Cardiac muscle cell (in vitro differentiated cells and primary cell): ENCODE results near the gene NFATC1. TPM values are rescaled to one million over a fixed set of nuclear protein-coding genes. Genes with fewer than 3 reads are reported as not detected.

Experiments used
- DNase-seq, 2 donors: peaks; one replicate each; pipeline versions ENCODE4 v3.0.0 to v3.0.0-alpha.2; 2010 to 2017; ENCODE audit warnings: low read depth in 1 of 2, low spot score in 1 of 2
- H3K27ac ChIP-seq: fragments of 200-600 bp; sonication (generic); 2 replicates; pipeline ENCODE4 v1.5.1; 2016
- H3K27me3 ChIP-seq: fragments of 200-600 bp; sonication (generic); 2 replicates; pipeline ENCODE4 v1.6.0; 2016; ENCODE audit warnings: control low read depth
- H3K36me3 ChIP-seq: fragments of 200-600 bp; sonication (generic); 2 replicates; pipeline ENCODE4 v1.5.1; 2016; ENCODE audit warnings: control low read depth
- H3K4me1 ChIP-seq: fragments of 200-600 bp; sonication (generic); 2 replicates; pipeline ENCODE4 v1.8.1; 2017; ENCODE audit warnings: low read depth, mild to moderate bottlenecking, mixed run types
- H3K4me3 ChIP-seq: fragments of 200-600 bp; sonication (generic); 2 replicates; pipeline ENCODE4 v1.5.1; 2016; ENCODE audit warnings: mild to moderate bottlenecking
- H3K9me3 ChIP-seq: fragments of 200-600 bp; sonication (generic); 2 replicates; pipeline ENCODE4 v1.5.1; 2017; ENCODE audit warnings: low read depth, mild to moderate bottlenecking, control low read depth
- CTCF ChIP-seq: IDR thresholded peaks from 2 replicates; pipeline ENCODE4 v1.5.1; 2012; ENCODE audit warnings: low read depth, mild to moderate bottlenecking, low read length
- polyA plus RNA-seq: library from polyadenylated mRNA; unstranded; fragments of >200 nt; fragmentation: Nextera tagmentation; extraction: Ambion mirVana; gene quantifications from 2 replicates; pipeline ENCODE4 v1.2.1, GENCODE V29; 2016
- total RNA-seq: library from RNA; depleted of rRNA; stranded (reverse); fragments of >200 nt; gene quantifications from 2 replicates; pipeline ENCODE4 v1.2.3, GENCODE V29; 2016

The NFATC1 gene
- total and polyA plus RNA-seq, 2 experiments from 2014 or later, result 10.8 to 11.7 TPM

DNA sequence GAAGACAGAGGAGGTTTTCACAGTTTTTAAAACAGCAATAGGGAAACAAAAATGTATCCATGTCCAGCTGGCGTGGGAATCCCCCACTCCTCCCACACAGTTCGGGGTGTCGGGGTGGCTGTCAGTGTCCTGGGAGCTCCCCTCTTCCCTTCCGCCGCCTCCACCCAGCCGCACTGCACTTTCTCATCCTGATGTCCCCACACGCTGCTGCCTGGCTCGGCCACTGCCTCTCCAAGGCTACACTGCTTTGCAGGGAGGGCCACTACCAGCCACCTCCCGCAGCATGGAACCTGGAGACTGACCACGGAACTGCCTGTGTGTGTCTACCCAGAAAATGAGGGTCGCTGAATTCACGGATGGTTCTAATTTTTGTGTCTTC lies 145.2 kb downstream of the NFATC1 start:
- peaks cover 3% of the 10 kb centered on the region for H3K4me1 ChIP-seq
- no peak for DNase-seq
- H3K9me3 ChIP-seq, result no peaks in the 10 kb centered on the region
- H3K27ac ChIP-seq, result no peak overlapping the region
- no peak overlapping the region for H3K4me3 ChIP-seq
- H3K27me3 ChIP-seq, result no peaks in the 10 kb centered on the region
- H3K36me3 ChIP-seq, result no peaks in the 10 kb centered on the region
- TF ChIP-seq CTCF, result no peak

DNA sequence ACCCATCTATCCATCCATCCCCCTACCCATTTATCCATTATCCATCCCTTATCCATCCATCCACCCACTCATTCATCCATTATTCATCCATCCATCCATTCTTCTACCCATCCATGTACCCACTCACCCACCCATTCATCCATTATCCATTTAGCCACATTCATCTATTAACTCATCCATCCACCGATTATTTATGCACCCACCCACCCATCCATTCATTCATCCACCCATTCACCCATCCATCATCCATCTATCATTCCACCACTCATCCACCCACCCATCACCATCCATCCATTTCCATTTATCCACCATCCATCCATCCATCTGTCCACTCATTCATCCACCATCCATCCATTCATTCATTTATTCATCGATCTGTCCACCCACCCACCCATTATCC lies 146.5 kb downstream of the NFATC1 start:
- Histone ChIP-seq H3K4me1 (peaks cover 3% of the 10 kb centered on the region), H3K4me3 (no peak overlapping the region), H3K27ac (no peak overlapping the region), H3K36me3 (no peaks in the 10 kb centered on the region), H3K27me3 (no peaks in the 10 kb centered on the region), H3K9me3 (no peaks in the 10 kb centered on the region)
- TF ChIP-seq CTCF, result no peak
- no peak for DNase-seq

DNA sequence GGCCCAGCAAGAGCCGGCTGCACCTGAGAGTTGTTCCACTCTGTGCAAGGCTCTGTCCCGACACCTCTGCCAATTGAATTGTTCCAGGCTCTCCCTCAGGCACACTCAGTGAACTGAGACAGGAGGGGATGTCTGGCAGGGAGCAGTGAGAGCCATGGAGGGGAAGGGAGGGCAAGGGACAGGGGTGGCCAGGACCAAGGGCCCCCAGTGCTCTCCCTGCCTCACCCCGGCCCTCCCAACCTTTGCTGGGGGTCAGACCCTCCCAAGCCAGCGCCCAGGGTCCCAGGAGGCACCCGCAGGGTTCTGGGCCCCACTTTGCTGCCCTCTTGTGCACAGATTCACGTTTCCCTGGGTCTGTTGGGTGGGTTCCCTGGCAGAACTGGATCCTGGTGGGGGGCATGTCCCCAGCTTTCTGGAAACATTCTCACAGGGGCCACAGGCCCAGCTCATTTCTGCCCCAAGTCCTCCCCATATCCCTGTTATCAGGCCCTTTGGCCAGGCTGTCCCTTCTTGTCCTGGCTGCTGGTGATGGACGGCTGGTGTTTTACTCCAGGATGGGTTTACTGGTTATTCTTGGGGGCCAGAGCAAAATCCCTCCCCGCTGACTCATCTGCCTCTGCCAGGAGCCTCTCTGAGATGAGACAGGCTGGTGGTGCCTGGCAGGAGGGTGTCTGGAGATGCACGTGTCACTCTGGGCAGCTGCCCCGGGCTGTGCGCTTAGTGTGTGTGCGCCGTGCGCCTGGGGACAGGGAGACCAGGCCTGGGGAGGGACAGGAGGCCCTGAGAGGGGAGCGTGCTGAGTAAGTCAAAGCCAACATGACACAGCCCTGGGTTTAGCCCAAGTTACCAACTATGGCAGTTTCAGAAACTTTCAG lies 147.4 kb downstream of the NFATC1 start:
- no peak for TF ChIP-seq CTCF
- H3K9me3 ChIP-seq, result no peaks in the 10 kb centered on the region
- no peak for DNase-seq
- H3K4me1 ChIP-seq, result peaks cover 3% of the 10 kb centered on the region
- no peaks in the 10 kb centered on the region for H3K36me3 ChIP-seq
- no peak overlapping the region for H3K27ac ChIP-seq
- H3K4me3 ChIP-seq, result no peak overlapping the region
- H3K27me3 ChIP-seq, result no peaks in the 10 kb centered on the region

DNA sequence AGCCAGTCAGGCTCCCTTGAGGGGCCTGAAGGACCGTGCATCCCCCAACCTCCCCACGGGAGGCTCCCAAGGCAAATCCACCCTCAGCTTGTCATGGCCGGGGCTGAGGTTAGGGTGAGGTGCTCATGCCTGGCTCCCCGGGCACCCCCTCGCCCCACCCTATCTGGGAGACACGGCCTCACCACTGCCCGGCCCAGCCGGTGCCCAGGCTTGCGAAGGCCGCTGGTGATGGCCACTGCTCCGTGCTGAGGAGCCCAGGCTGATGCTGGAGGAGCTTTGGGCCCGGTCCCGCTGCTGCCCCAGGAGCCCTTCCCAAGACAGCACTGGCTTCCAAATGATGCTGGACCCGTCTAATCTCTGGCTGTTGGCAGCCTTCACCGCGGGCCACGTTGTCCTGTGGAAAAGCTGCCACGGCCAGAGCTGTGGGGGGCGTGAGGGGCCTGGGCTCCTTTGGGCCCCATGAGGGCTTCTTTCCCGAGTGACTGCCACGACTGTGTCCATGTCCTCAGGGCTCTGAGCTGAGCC lies 148.2 kb downstream of the NFATC1 start:
- H3K27ac ChIP-seq, result no peak overlapping the region
- H3K4me3 ChIP-seq, result no peak overlapping the region
- H3K9me3 ChIP-seq, result no peaks in the 10 kb centered on the region
- H3K4me1 ChIP-seq, result peaks cover 3% of the 10 kb centered on the region
- DNase-seq, result no peak
- H3K36me3 ChIP-seq, result no peaks in the 10 kb centered on the region
- no peak for TF ChIP-seq CTCF
- H3K27me3 ChIP-seq, result no peaks in the 10 kb centered on the region

DNA sequence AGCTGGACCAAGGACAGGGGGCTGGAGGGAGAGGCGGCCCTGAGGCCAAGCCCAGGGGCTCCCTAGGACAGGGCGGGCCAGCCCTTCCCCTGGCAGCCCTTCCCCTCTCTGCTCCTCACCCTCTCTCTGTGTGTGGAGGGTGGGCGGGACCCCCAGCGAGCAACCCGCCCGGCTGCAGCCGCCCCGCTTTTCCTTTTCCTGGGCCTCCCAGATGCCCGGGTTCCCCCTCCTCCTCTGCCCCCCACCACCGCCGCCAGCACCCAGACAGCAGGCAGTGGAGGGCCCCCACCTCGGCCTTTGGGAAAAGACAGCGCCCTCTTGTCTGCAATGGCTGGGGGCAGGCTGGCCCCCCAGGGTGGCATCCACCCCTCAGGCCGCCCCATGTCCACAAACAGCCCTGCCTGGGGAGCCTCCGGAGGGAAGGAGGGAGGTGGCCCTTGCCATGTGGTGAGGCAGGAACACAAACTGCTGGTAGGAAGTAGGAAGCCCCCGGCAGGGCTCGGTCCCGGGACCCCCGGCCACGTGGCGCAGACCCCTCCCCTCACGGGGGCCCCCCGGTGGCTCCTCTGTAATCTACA lies 148.7 kb downstream of the NFATC1 start:
- TF ChIP-seq CTCF, result no peak
- Histone ChIP-seq H3K27ac (no peak overlapping the region), H3K9me3 (no peaks in the 10 kb centered on the region), H3K27me3 (no peaks in the 10 kb centered on the region), H3K4me3 (no peak overlapping the region), H3K4me1 (peaks cover 3% of the 10 kb centered on the region), H3K36me3 (no peaks in the 10 kb centered on the region)
- no peak for DNase-seq
